ENCODE measurements around the gene TNPO3. TPM values are rescaled to one million over a fixed set of nuclear protein-coding genes. Genes with fewer than 3 reads are reported as not detected.
"Not testable (repeated sequence)": the region's sequence is repeated elsewhere in the genome, so short reads cannot be mapped to it uniquely, and the experiment has no call there.

The TNPO3 gene
- total RNA-seq, 1 donor from 2014 or later = 96.2 TPM

GRCh38 chr7:129005186-129005585 is 49.7 kb downstream of the TNPO3 start:
- Histone ChIP-seq H3K27ac (no peak overlapping the region), H3K4me2 (no peak overlapping the region), H3K27me3 (no peaks in the 10 kb centered on the region), H3K4me1 (no peaks in the 10 kb centered on the region), H4K20me1 (ENCODE audit: low read depth) (peaks cover 15% of the 10 kb centered on the region), H3F3A (ENCODE audit: low read depth) (peaks cover 5% of the 10 kb centered on the region), H3K79me2 (ENCODE audit: low read depth) (peaks cover 29% of the 10 kb centered on the region), H3K9me3 (ENCODE audit: low read depth) (no peaks in the 10 kb centered on the region), H3K4me3 (no peak overlapping the region), H3K9ac (no peak overlapping the region), H2AFZ (replicated peaks) (no peak overlapping the region), H3K36me3 (peaks cover 30% of the 10 kb centered on the region)
- no peak overlapping the region for H3K4me3 Mint-ChIP-seq
- H3K4me1 Mint-ChIP-seq = no peaks in the 10 kb centered on the region
- H3K9me3 Mint-ChIP-seq = no peaks in the 10 kb centered on the region
- TF ChIP-seq, protein P1, sequence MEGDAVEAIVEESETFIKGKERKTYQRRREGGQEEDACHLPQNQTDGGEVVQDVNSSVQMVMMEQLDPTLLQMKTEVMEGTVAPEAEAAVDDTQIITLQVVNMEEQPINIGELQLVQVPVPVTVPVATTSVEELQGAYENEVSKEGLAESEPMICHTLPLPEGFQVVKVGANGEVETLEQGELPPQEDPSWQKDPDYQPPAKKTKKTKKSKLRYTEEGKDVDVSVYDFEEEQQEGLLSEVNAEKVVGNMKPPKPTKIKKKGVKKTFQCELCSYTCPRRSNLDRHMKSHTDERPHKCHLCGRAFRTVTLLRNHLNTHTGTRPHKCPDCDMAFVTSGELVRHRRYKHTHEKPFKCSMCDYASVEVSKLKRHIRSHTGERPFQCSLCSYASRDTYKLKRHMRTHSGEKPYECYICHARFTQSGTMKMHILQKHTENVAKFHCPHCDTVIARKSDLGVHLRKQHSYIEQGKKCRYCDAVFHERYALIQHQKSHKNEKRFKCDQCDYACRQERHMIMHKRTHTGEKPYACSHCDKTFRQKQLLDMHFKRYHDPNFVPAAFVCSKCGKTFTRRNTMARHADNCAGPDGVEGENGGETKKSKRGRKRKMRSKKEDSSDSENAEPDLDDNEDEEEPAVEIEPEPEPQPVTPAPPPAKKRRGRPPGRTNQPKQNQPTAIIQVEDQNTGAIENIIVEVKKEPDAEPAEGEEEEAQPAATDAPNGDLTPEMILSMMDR (IDR thresholded peaks at IDR 0.05) = no peak
- TF ChIP-seq EZH2 (IDR thresholded peaks at IDR 0.05) = no peak
- TF ChIP-seq EZH2phosphoT487 (IDR thresholded peaks at IDR 0.05) = no peak
- peaks cover 28% of the 10 kb centered on the region for H3K36me3 Mint-ChIP-seq
- H3K27me3 Mint-ChIP-seq (ENCODE audit: insufficient read depth, low read depth) = peaks cover under 1% of the 10 kb centered on the region
- peak overlapping the region; percentile 51 for H3K27ac Mint-ChIP-seq
- DNase-seq (ENCODE audit: low spot score) = no peak

GRCh38 chr7:128997181-128997580 is 57.7 kb downstream of the TNPO3 start:
- H3K4me1 ChIP-seq = no peaks in the 10 kb centered on the region
- H2AFZ ChIP-seq (replicated peaks) = no peak overlapping the region
- H3K4me3 Mint-ChIP-seq = no peak overlapping the region
- H3K4me3 ChIP-seq = no peak overlapping the region
- H4K20me1 ChIP-seq (ENCODE audit: low read depth) = no peaks in the 10 kb centered on the region
- H3F3A ChIP-seq (ENCODE audit: low read depth) = no peaks in the 10 kb centered on the region
- no peaks in the 10 kb centered on the region for H3K27me3 ChIP-seq
- no peaks in the 10 kb centered on the region for H3K9me3 ChIP-seq (ENCODE audit: low read depth)
- no peak overlapping the region for H3K27ac ChIP-seq
- no peaks in the 10 kb centered on the region for H3K27me3 Mint-ChIP-seq (ENCODE audit: insufficient read depth, low read depth)
- no peaks in the 10 kb centered on the region for H3K4me1 Mint-ChIP-seq
- H3K36me3 ChIP-seq = peaks cover 21% of the 10 kb centered on the region
- H3K4me2 ChIP-seq = no peak overlapping the region
- H3K27ac Mint-ChIP-seq = no peak overlapping the region
- H3K79me2 ChIP-seq (ENCODE audit: low read depth) = no peaks in the 10 kb centered on the region
- peaks cover 25% of the 10 kb centered on the region for H3K36me3 Mint-ChIP-seq
- no peak for DNase-seq (ENCODE audit: low spot score)
- TF ChIP-seq, protein P1 (IDR thresholded peaks at IDR 0.05) = no peak
- TF ChIP-seq EZH2 (IDR thresholded peaks at IDR 0.05) = no peak
- no peak for TF ChIP-seq EZH2phosphoT487 (IDR thresholded peaks at IDR 0.05)
- no peak overlapping the region for H3K9ac ChIP-seq
- H3K9me3 Mint-ChIP-seq = no peaks in the 10 kb centered on the region

GRCh38 chr7:128994560-128994959 is 60.4 kb downstream of the TNPO3 start:
- not testable (repeated sequence) for H3K4me3 ChIP-seq; H3K4me3 Mint-ChIP-seq; H3K79me2 ChIP-seq (ENCODE audit: low read depth); H3K27me3 Mint-ChIP-seq (ENCODE audit: insufficient read depth, low read depth); H3K9ac ChIP-seq; H4K20me1 ChIP-seq (ENCODE audit: low read depth); H3K27me3 ChIP-seq; DNase-seq (ENCODE audit: low spot score); H3K4me1 Mint-ChIP-seq; H3F3A ChIP-seq (ENCODE audit: low read depth); H2AFZ ChIP-seq (replicated peaks); H3K4me2 ChIP-seq; H3K9me3 ChIP-seq (ENCODE audit: low read depth); H3K9me3 Mint-ChIP-seq; H3K4me1 ChIP-seq
- Histone ChIP-seq H3K36me3 (peaks cover 24% of the 10 kb centered on the region), H3K27ac (peak overlapping the region; percentile 4)
- Mint-ChIP-seq H3K27ac (peak overlapping the region; percentile 60), H3K36me3 (peaks cover 15% of the 10 kb centered on the region)

DNA sequence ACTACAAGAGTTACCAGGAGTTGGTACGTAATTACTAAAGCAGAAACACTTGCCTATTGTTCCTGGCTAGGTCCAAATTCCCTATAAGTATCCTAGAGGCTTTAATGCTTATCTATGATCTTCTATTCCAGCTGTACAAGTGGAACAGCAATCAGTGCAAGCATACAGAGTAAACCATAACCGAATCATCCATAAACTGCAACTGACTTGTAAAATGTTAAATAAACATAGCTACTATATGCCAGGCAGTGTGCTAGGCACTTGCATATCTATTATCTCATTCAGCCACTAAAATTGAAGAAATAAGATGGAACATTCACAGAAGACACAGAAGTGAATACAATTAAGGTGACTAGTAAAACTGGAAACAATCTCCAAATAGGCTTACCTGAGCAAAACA is 61.5 kb downstream of the TNPO3 start:
- peaks cover 15% of the 10 kb centered on the region for H3K36me3 Mint-ChIP-seq
- Histone ChIP-seq H3K4me2 (no peak overlapping the region), H3K4me3 (no peak overlapping the region), H3K36me3 (peaks cover 31% of the 10 kb centered on the region), H3F3A (ENCODE audit: low read depth) (peaks cover 4% of the 10 kb centered on the region), H3K9ac (no peak overlapping the region), H3K4me1 (no peaks in the 10 kb centered on the region), H2AFZ (replicated peaks) (no peak overlapping the region), H3K27me3 (no peaks in the 10 kb centered on the region), H3K27ac (no peak overlapping the region), H3K9me3 (ENCODE audit: low read depth) (no peaks in the 10 kb centered on the region), H4K20me1 (ENCODE audit: low read depth) (no peaks in the 10 kb centered on the region), H3K79me2 (ENCODE audit: low read depth) (no peaks in the 10 kb centered on the region)
- H3K27me3 Mint-ChIP-seq (ENCODE audit: insufficient read depth, low read depth) = no peaks in the 10 kb centered on the region
- no peaks in the 10 kb centered on the region for H3K9me3 Mint-ChIP-seq
- H3K4me1 Mint-ChIP-seq = no peaks in the 10 kb centered on the region
- H3K4me3 Mint-ChIP-seq = no peak overlapping the region
- DNase-seq (ENCODE audit: low spot score) = no peak
- TF ChIP-seq, protein P1 (IDR thresholded peaks at IDR 0.05) = no peak
- TF ChIP-seq EZH2 (IDR thresholded peaks at IDR 0.05) = no peak
- TF ChIP-seq EZH2phosphoT487 (IDR thresholded peaks at IDR 0.05) = no peak
- H3K27ac Mint-ChIP-seq = no peak overlapping the region

Measured in neural progenitor cell (in vitro differentiated cells).